HG03558 (cell line): ENCODE data around the gene B4GAT1.
"Not testable (repeated sequence)": the region's sequence is repeated elsewhere in the genome, so short reads cannot be mapped to it uniquely, and the experiment has no call there.

ENCODE experiments used
- ATAC-seq: cut with Tn5 transposase; IDR thresholded peaks from one replicate; pipeline ENCODE4 v1.9.1; 2021; ENCODE audit warnings: moderate number of reproducible peaks; ENCODE audit not compliant: unreplicated experiment; ENCODE audit errors: extremely low read depth

The B4GAT1 gene

GRCh38 chr11:66326261-66327111 lies 20.9 kb downstream of the B4GAT1 start:
- no peak for ATAC-seq

GRCh38 chr11:66325263-66325671 lies 22.2 kb downstream of the B4GAT1 start:
- no peak for ATAC-seq

- no peak for ATAC-seq
Observed at GRCh38 chr11:66324664-66325063, 22.8 kb downstream of the B4GAT1 start.

GRCh38 chr11:66323684-66324083 lies 23.7 kb downstream of the B4GAT1 start:
- no peak for ATAC-seq

- no peak for ATAC-seq
Observed at GRCh38 chr11:66322732-66323427, 24.5 kb downstream of the B4GAT1 start.

GRCh38 chr11:66321606-66322005 lies 25.8 kb downstream of the B4GAT1 start:
- ATAC-seq = no peak

- not testable (repeated sequence) for ATAC-seq
Observed at GRCh38 chr11:66320748-66321147, 26.7 kb downstream of the B4GAT1 start.

GRCh38 chr11:66320289-66320688 lies 27.1 kb downstream of the B4GAT1 start:
- ATAC-seq = not testable (repeated sequence)

- no peak for ATAC-seq
Observed at GRCh38 chr11:66318600-66318970, 28.8 kb downstream of the B4GAT1 start.

- ATAC-seq = no peak
Observed at GRCh38 chr11:66317723-66318599, 29.5 kb downstream of the B4GAT1 start.

- ATAC-seq = no peak
Observed at GRCh38 chr11:66317322-66317722, 30.1 kb downstream of the B4GAT1 start.

- no peak for ATAC-seq
Observed at GRCh38 chr11:66316849-66317251, 30.6 kb downstream of the B4GAT1 start, which contains the start of gene CD248. Gene CD248 (minus strand): TSS chr11:66317044. CDS start chr11:66317027, 17 bp downstream.

GRCh38 chr11:66315921-66316811 lies 31.3 kb downstream of the B4GAT1 start:
- no peak for ATAC-seq

- ATAC-seq = no peak
Observed at GRCh38 chr11:66315498-66315885, 31.9 kb downstream of the B4GAT1 start.

- no peak for ATAC-seq
Observed at GRCh38 chr11:66314561-66315497, 32.6 kb downstream of the B4GAT1 start.

GRCh38 chr11:66314186-66314501 lies 33.3 kb downstream of the B4GAT1 start:
- no peak for ATAC-seq

GRCh38 chr11:66313321-66314185 lies 33.9 kb downstream of the B4GAT1 start:
- no peak for ATAC-seq
